MM.1S (cell line): ENCODE results near the gene SECTM1.
"Not testable (repeated sequence)": the region's sequence is repeated elsewhere in the genome, so short reads cannot be mapped to it uniquely, and the experiment has no call there.

Source experiments
- DNase-seq: peaks from one replicate; pipeline ENCODE4 v3.0.0-alpha.2; 2015
- H2AFZ ChIP-seq: fragments of 300-600 bp; sonication (generic); 2 replicates; pipeline ENCODE4 v1.6.0; 2016; ENCODE audit warnings: antibody characterized with exemption, low read length
- H3F3A ChIP-seq: fragments of 300-600 bp; sonication (generic); 2 replicates; pipeline ENCODE4 v1.6.1; 2016; ENCODE audit warnings: mild to moderate bottlenecking, antibody characterized with exemption, low read length, moderate library complexity, mixed read lengths; ENCODE audit not compliant: insufficient read depth
- H3K27ac ChIP-seq: fragments of 300-600 bp; sonication (generic); 2 replicates; pipeline ENCODE4 v1.5.1; 2016; ENCODE audit warnings: mild to moderate bottlenecking, low read length
- H3K27me3 ChIP-seq: fragments of 300-600 bp; sonication (generic); replicated peaks from 2 replicates; pipeline ENCODE4 v1.6.0; 2016; ENCODE audit warnings: low read length; ENCODE audit not compliant: insufficient read depth
- H3K36me3 ChIP-seq: fragments of 300-600 bp; sonication (generic); replicated peaks from 2 replicates; pipeline ENCODE4 v1.6.1; 2016; ENCODE audit warnings: mild to moderate bottlenecking, low read length, mixed read lengths; ENCODE audit not compliant: insufficient read depth
- H3K4me1 ChIP-seq: fragments of 300-600 bp; sonication (generic); 2 replicates; pipeline ENCODE4 v1.6.1; 2016; ENCODE audit warnings: low read length, mixed read lengths
- H3K4me2 ChIP-seq: fragments of 300-600 bp; sonication (generic); 2 replicates; pipeline ENCODE4 v1.6.0; 2016; ENCODE audit warnings: low read depth, low read length
- H3K4me3 ChIP-seq: fragments of 300-600 bp; sonication (generic); 2 replicates; pipeline ENCODE4 v1.5.1; 2016; ENCODE audit warnings: low read length, mixed read lengths
- H3K79me2 ChIP-seq: fragments of 300-600 bp; sonication (generic); 2 replicates; pipeline ENCODE4 v1.6.1; 2016; ENCODE audit warnings: mixed run types, low read length, mixed read lengths
- H3K9ac ChIP-seq: fragments of 300-600 bp; sonication (generic); 2 replicates; pipeline ENCODE4 v1.6.1; 2016; ENCODE audit warnings: low read length, mixed read lengths
- H3K9me2 ChIP-seq: fragments of 300-600 bp; sonication (generic); replicated peaks from 2 replicates; pipeline ENCODE4 v1.6.1; 2016; ENCODE audit warnings: mild to moderate bottlenecking, low read length, mixed read lengths; ENCODE audit not compliant: insufficient read depth
- H3K9me3 ChIP-seq: fragments of 300-600 bp; sonication (generic); replicated peaks from 2 replicates; pipeline ENCODE4 v1.6.1; 2016; ENCODE audit warnings: mild to moderate bottlenecking, low read length, mixed read lengths; ENCODE audit not compliant: insufficient read depth
- H4K20me1 ChIP-seq: fragments of 300-600 bp; sonication (generic); 2 replicates; pipeline ENCODE4 v1.6.1; 2016; ENCODE audit warnings: mild to moderate bottlenecking, low read length, moderate library complexity, mixed read lengths; ENCODE audit not compliant: insufficient read depth
- CTCF ChIP-seq: fragments of 300-600 bp; sonication (generic); IDR thresholded peaks from 2 replicates; pipeline ENCODE4 v1.5.1; 2016; ENCODE audit warnings: antibody characterized with exemption, low read length, mixed read lengths
- EZH2 ChIP-seq: fragments of 300-600 bp; sonication (generic); optimal IDR thresholded peaks from 2 replicates; pipeline ENCODE3; 2017; ENCODE audit warnings: low read depth, mild to moderate bottlenecking, antibody characterized with exemption, low read length, mixed read lengths
- EZH2phosphoT487 ChIP-seq: fragments of 300-600 bp; sonication (generic); IDR thresholded peaks from 2 replicates; pipeline ENCODE4 v1.6.1; 2018; ENCODE audit warnings: antibody characterized with exemption, low read length

Gene SECTM1

GRCh38 chr17:82361885-82362633, 28.5 kb upstream of the SECTM1 start:
- Histone ChIP-seq H4K20me1 (no peaks in the 10 kb centered on the region), H3K4me1 (peaks cover 20% of the 10 kb centered on the region), H3K9me2 (no peaks in the 10 kb centered on the region), H3K27me3 (no peaks in the 10 kb centered on the region), H3K9me3 (no peaks in the 10 kb centered on the region), H2AFZ (no peak overlapping the region), H3K27ac (no peak overlapping the region), H3K9ac (no peak overlapping the region), H3K4me3 (no peak overlapping the region), H3F3A (peaks cover 9% of the 10 kb centered on the region), H3K36me3 (no peaks in the 10 kb centered on the region), H3K4me2 (no peak overlapping the region), H3K79me2 (no peaks in the 10 kb centered on the region)
- DNase-seq: no peak
- TF ChIP-seq CTCF: no peak
- TF ChIP-seq EZH2phosphoT487: no peak
- no peak for TF ChIP-seq EZH2

GRCh38 chr17:82359451-82360074, 26.0 kb upstream of the SECTM1 start:
- not testable (repeated sequence) for H3K9ac ChIP-seq, H3K36me3 ChIP-seq, H3K4me3 ChIP-seq, H3K9me2 ChIP-seq, H3K79me2 ChIP-seq, H3F3A ChIP-seq, H3K9me3 ChIP-seq, H3K4me2 ChIP-seq, H3K27ac ChIP-seq, H4K20me1 ChIP-seq, H2AFZ ChIP-seq, H3K27me3 ChIP-seq, DNase-seq
- peaks cover 36% of the 10 kb centered on the region for H3K4me1 ChIP-seq

GRCh38 chr17:82358465-82359350, 25.1 kb upstream of the SECTM1 start, which contains the start of gene TEX19:
TSS of gene TEX19 (plus strand) at chr17:82359247. CDS start at chr17:82362151, 2,904 bp downstream.
- H3K36me3 ChIP-seq: no peaks in the 10 kb centered on the region
- no peak within 1 kb of the TSS for H3K27ac ChIP-seq
- H3K9ac ChIP-seq: no peak within 1 kb of the TSS
- DNase-seq: peak; percentile 43
- H3K9me3 ChIP-seq: no peaks in the 10 kb centered on the region
- H3K4me1 ChIP-seq: peaks cover 36% of the 10 kb centered on the region
- no peak within 1 kb of the TSS for H2AFZ ChIP-seq
- peaks cover 9% of the 10 kb centered on the region for H3F3A ChIP-seq
- H3K4me2 ChIP-seq: peak within 1 kb of the TSS; percentile 13; the same call in 1 of the 2 replicates
- H3K27me3 ChIP-seq: no peaks in the 10 kb centered on the region
- no peaks in the 10 kb centered on the region for H3K79me2 ChIP-seq
- no peaks in the 10 kb centered on the region for H3K9me2 ChIP-seq
- TF ChIP-seq CTCF (no peak), EZH2phosphoT487 (no peak), EZH2 (no peak)
- no peaks in the 10 kb centered on the region for H4K20me1 ChIP-seq
- no peak within 1 kb of the TSS for H3K4me3 ChIP-seq
